Endothelial cell of umbilical vein (primary cell): Measurements from ENCODE around the gene RWDD4. TPM values are rescaled to one million over a fixed set of nuclear protein-coding genes. Genes with fewer than 3 reads are reported as not detected.

Experiments
- BruUV-seq: library from RNA; stranded (reverse); fragments of 400-500 nt; replicated peaks from 2 replicates; lab custom pipeline; 2021; lab: Mats Ljungman, UMichigan
- CTCF ChIA-PET: fragments of 300-600, 350-600 bp; sonication (Branson Sonifier 250); formaldehyde crosslinking; loops from one replicate; lab custom pipeline; 2021; ENCODE audit warnings: antibody characterized with exemption, inconsistent platforms; lab: Charles Lee
- POLR2A ChIA-PET: fragments of 300-600, 350-600 bp; sonication (Branson Sonifier 250); formaldehyde crosslinking; loops from one replicate; lab custom pipeline; 2021; ENCODE audit warnings: antibody characterized with exemption, inconsistent platforms; lab: Charles Lee
- DNase-seq: peaks from one replicate; pipeline ENCODE4 v3.0.0-alpha.2; 2011; ENCODE audit warnings: low read depth, low spot score
- FAIRE-seq: peaks from 2 replicates; lab custom pipeline; 2011; peaks lifted over from hg19 to GRCh38; lab: Jason Lieb, UNC
- H2AFZ ChIP-seq: 2 replicates; pipeline ENCODE4 v1.6.0; 2012; ENCODE audit warnings: low read depth, low read length, control low read depth, inconsistent platforms
- H3K27ac ChIP-seq: 2 replicates; pipeline ENCODE4 v1.5.1; 2011; ENCODE audit warnings: low read depth, mild to moderate bottlenecking, control low read depth, low read length, moderate library complexity; ENCODE audit not compliant: insufficient read depth
- H3K27me3 ChIP-seq, 2 experiments: 2 replicates each; pipeline versions ENCODE4 v1.6.0 to v1.6.1; 2011; ENCODE audit warnings: low read length in 2 of 2, mixed read lengths in 1 of 2; ENCODE audit not compliant: control insufficient read depth in 2 of 2, insufficient read depth in 2 of 2
- H3K36me3 ChIP-seq, 2 experiments: 2 replicates in 1 of 2; 3 replicates in 1 of 2; pipeline ENCODE4 v1.5.1; 2011; ENCODE audit warnings: low read length in 2 of 2, mild to moderate bottlenecking in 1 of 2, moderate library complexity in 1 of 2; ENCODE audit not compliant: control insufficient read depth in 2 of 2, insufficient read depth in 2 of 2; ENCODE audit errors: extremely low read depth in 1 of 2
- H3K4me1 ChIP-seq: 3 replicates; pipeline ENCODE4 v1.5.1; 2011; ENCODE audit warnings: mild to moderate bottlenecking, low read length; ENCODE audit not compliant: control insufficient read depth, insufficient read depth; ENCODE audit errors: extremely low read depth
- H3K4me2 ChIP-seq: 2 replicates; pipeline ENCODE4 v1.6.1; 2011; ENCODE audit warnings: low read length, control low read depth, mixed read lengths; ENCODE audit not compliant: insufficient read depth
- H3K4me3 ChIP-seq, 3 experiments: fragments of 200-600 bp in 1 of 3; sonication (generic), shearing (Covaris generic) in 1 of 3; replicated peaks in 1 of 3; 2 replicates each; pipeline ENCODE4 v1.5.1; 2011 to 2016; ENCODE audit warnings: control low read depth in 3 of 3, low read length in 3 of 3, mild to moderate bottlenecking in 2 of 3, inconsistent platforms in 1 of 3, low read depth in 1 of 3, moderate library complexity in 1 of 3; ENCODE audit not compliant: insufficient read depth in 1 of 3
- H3K79me2 ChIP-seq: 2 replicates; pipeline ENCODE4 v1.6.0; 2012; ENCODE audit warnings: low read length, inconsistent platforms; ENCODE audit not compliant: control insufficient read depth, insufficient read depth
- H3K9ac ChIP-seq: replicated peaks from 2 replicates; pipeline ENCODE3; 2011; ENCODE audit warnings: low read length, control low read depth; ENCODE audit not compliant: insufficient read depth; ENCODE audit errors: extremely low read depth
- H3K9me1 ChIP-seq: replicated peaks from 3 replicates; pipeline ENCODE4 v1.6.0; 2011; ENCODE audit warnings: mild to moderate bottlenecking, low read length; ENCODE audit not compliant: control insufficient read depth, insufficient read depth; ENCODE audit errors: extremely low read depth
- H3K9me3 ChIP-seq: replicated peaks from 2 replicates; pipeline ENCODE4 v1.5.1; 2012; ENCODE audit warnings: low read length, inconsistent platforms; ENCODE audit not compliant: control insufficient read depth, insufficient read depth
- H4K20me1 ChIP-seq: replicated peaks from 2 replicates; pipeline ENCODE3; 2011; ENCODE audit warnings: mild to moderate bottlenecking, low read length; ENCODE audit not compliant: control insufficient read depth, insufficient read depth; ENCODE audit errors: extremely low read depth
- EZH2 ChIP-seq: IDR thresholded peaks from 2 replicates; pipeline ENCODE4 v1.6.1; 2012; ENCODE audit warnings: borderline replicate concordance, low read depth, mild to moderate bottlenecking, moderate library complexity, low read length, inconsistent platforms; ENCODE audit not compliant: severe bottlenecking
- FOS ChIP-seq: IDR thresholded peaks from 2 replicates; pipeline ENCODE4 v1.6.1; 2011; ENCODE audit warnings: mild to moderate bottlenecking, low read length, moderate library complexity, borderline replicate concordance; ENCODE audit not compliant: insufficient read depth
- GATA2 ChIP-seq: IDR thresholded peaks from 2 replicates; pipeline ENCODE4 v1.7.0; 2011; ENCODE audit warnings: low read depth, mild to moderate bottlenecking, moderate library complexity, mixed read lengths, low read length; ENCODE audit not compliant: insufficient read length, insufficient read depth
- JUN ChIP-seq: IDR thresholded peaks from 2 replicates; pipeline ENCODE4 v1.6.1; 2011; ENCODE audit warnings: borderline replicate concordance, low read depth; ENCODE audit not compliant: insufficient read length, insufficient read depth
- MYC ChIP-seq: IDR thresholded peaks from one replicate; pipeline ENCODE4 v1.6.1; 2011; ENCODE audit warnings: mild to moderate bottlenecking, low read depth, low read length
- POLR2A ChIP-seq: IDR thresholded peaks from 2 replicates; pipeline ENCODE4 v1.6.1; 2012; ENCODE audit warnings: low read depth, mild to moderate bottlenecking, control low read depth, low read length
- POLR2AphosphoS5 ChIP-seq: IDR thresholded peaks from 2 replicates; pipeline ENCODE4 v1.6.1; 2012; ENCODE audit warnings: low read depth, mild to moderate bottlenecking, control low read depth, low read length, moderate library complexity; ENCODE audit not compliant: insufficient read depth
- dilution Hi-C: fragments of 300-500 bp; cut with MboI; formaldehyde crosslinking; loops from one replicate; pipeline ENCODE4 v1.15.0; 2019; ENCODE audit warnings: low sequenced_read_pairs; ENCODE audit not compliant: extremely low pct_ligation_motif_present
- intact Hi-C: fragments of 100-400 bp; cut with micrococcal nuclease; formaldehyde crosslinking; loops from one replicate; pipeline ENCODE4 v1.10.0; 2022
- polyA plus RNA-seq, 4 experiments: library from polyadenylated mRNA; depleted of rRNA in 3 of 4; stranded (reverse) in 3 of 4; unstranded in 1 of 4; fragments of >200 nt; gene quantifications; 2 replicates each; pipeline versions ENCODE4 v1.2.1 to v1.2.3, GENCODE V29; 2011 to 2012; ENCODE audit warnings: missing spikeins in 1 of 4
- small RNA-seq: library from RNA; depleted of rRNA; stranded (forward); fragments of <200 nt; gene quantifications from one replicate; pipeline ENCODE3, GENCODE V24; 2012; ENCODE audit warnings: low replicate concordance, low read depth; ENCODE audit not compliant: insufficient read depth, insufficient read length
- total RNA-seq: library from RNA; stranded (reverse); gene quantifications from 2 replicates; pipeline ENCODE4 v1.2.3, GENCODE V29; 2021
- TF ChIP-seq, protein P1 (sequence below), 2 donors: IDR thresholded peaks; 1 replicate in 1 of 2; 2 replicates in 1 of 2; pipeline ENCODE4 v1.5.1; 2011; ENCODE audit warnings: low read length in 2 of 2, mild to moderate bottlenecking in 2 of 2, moderate library complexity in 2 of 2, control low read depth in 1 of 2, inconsistent platforms in 1 of 2, low read depth in 1 of 2; ENCODE audit not compliant: insufficient read depth in 1 of 2; ENCODE audit errors: extremely low read depth in 1 of 2

Gene RWDD4
- total and polyA plus RNA-seq, 2 donors (not counting 3 experiments of a cell fraction or from before 2014, with no cell fraction given): 4.9 to 16.6 TPM

DNA sequence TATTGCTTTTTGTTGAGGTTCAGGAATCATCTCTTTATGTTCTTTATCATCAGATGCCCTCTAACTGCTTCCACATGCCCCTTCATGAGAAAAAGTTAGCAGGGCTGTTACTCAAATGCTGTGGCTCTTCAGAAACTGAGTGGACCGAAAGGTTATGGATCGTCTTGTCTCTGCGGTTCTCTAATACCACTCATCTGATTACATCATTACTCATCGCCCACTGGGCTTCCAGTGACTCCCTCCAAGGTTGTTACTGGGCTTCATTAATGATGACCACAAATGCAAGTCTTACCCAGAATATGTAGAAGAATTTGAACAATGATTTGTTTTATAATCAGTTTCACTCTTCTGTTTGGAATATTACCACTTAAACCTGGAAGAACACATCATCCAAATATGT is 67.7 kb downstream of the RWDD4 start:
- dilution Hi-C loops (no loop called here), intact Hi-C loops (no loop called here)
- Histone ChIP-seq H3K27me3 (peaks cover 0 to 5% of the 10 kb centered on the region in 2 experiments), H3K36me3 (no peaks in the 10 kb centered on the region), H3K4me2 (no peak overlapping the region), H3K9me3 (no peaks in the 10 kb centered on the region), H3K9ac (no peak overlapping the region), H2AFZ (no peak overlapping the region), H3K27ac (no peak overlapping the region), H3K4me3 (no peak overlapping the region), H3K4me1 (no peaks in the 10 kb centered on the region), H3K9me1 (no peaks in the 10 kb centered on the region), H3K79me2 (no peaks in the 10 kb centered on the region), H4K20me1 (no peaks in the 10 kb centered on the region)
- ChIA-PET CTCF (no interaction called here), POLR2A (no interaction called here)
- TF ChIP-seq EZH2 (no peak), JUN (no peak), GATA2 (no peak), POLR2AphosphoS5 (no peak), MYC (no peak), FOS (no peak), POLR2A (no peak)
- TF ChIP-seq, protein P1, sequence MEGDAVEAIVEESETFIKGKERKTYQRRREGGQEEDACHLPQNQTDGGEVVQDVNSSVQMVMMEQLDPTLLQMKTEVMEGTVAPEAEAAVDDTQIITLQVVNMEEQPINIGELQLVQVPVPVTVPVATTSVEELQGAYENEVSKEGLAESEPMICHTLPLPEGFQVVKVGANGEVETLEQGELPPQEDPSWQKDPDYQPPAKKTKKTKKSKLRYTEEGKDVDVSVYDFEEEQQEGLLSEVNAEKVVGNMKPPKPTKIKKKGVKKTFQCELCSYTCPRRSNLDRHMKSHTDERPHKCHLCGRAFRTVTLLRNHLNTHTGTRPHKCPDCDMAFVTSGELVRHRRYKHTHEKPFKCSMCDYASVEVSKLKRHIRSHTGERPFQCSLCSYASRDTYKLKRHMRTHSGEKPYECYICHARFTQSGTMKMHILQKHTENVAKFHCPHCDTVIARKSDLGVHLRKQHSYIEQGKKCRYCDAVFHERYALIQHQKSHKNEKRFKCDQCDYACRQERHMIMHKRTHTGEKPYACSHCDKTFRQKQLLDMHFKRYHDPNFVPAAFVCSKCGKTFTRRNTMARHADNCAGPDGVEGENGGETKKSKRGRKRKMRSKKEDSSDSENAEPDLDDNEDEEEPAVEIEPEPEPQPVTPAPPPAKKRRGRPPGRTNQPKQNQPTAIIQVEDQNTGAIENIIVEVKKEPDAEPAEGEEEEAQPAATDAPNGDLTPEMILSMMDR (IDR thresholded peaks at IDR 0.05; ENCODE audit: extremely low read depth in 1 of 2, insufficient read depth in 1 of 2, low read depth in 1 of 2, low read length in 2 of 2): no peak
- DNase-seq (no peak), FAIRE-seq (no peak)
- BruUV-seq: no TSS peak

Small RNAs within 50 kb of the gene (small RNA-seq; reads per million reads assigned to genes)
- gene RNU6-1053P (not detected), gene RNU6-335P (not detected), gene RNU6-479P (not detected)

Other genes with a start within 250 kb of the RWDD4 start
- gene CDKN2AIP, start 214.5 kb downstream of the RWDD4 start, total RNA-seq: 10.4 and 12.8 TPM in 2 replicates
- gene CDKN2AIP, start 214.5 kb downstream of the RWDD4 start, polyA plus RNA-seq: 4.7 and 5.1 TPM in 2 replicates
- 7.0 and 8.4 TPM in 2 replicates for gene ING2, start 154.1 kb downstream of the RWDD4 start, total RNA-seq
- gene ING2, start 154.1 kb downstream of the RWDD4 start, polyA plus RNA-seq: 1.9 and 2.7 TPM in 2 replicates
- gene TRAPPC11, start 108 bp upstream of the RWDD4 start, total RNA-seq: 29.7 and 32.1 TPM in 2 replicates
- gene TRAPPC11, start 108 bp upstream of the RWDD4 start, polyA plus RNA-seq: 15.8 and 21.2 TPM in 2 replicates
- gene STOX2, start 246.1 kb upstream of the RWDD4 start, total RNA-seq: 0.02 and 0.24 TPM in 2 replicates
- 0.03 and 0.32 TPM in 2 replicates for gene STOX2, start 246.1 kb upstream of the RWDD4 start, polyA plus RNA-seq